WTC11 (cell line): ENCODE measurements around the gene CLEC2L. TPM values are rescaled to one million over a fixed set of nuclear protein-coding genes. Genes with fewer than 3 reads are reported as not detected.
"Not testable (repeated sequence)": the region's sequence is repeated elsewhere in the genome, so short reads cannot be mapped to it uniquely, and the experiment has no call there.

Experiments
- ATAC-seq: fragments of 200-7000 bp; cut with Tn5 transposase; 2 replicates; pipeline ENCODE4 v1.10.0; 2021; ENCODE audit warnings: mild to moderate bottlenecking, moderate library complexity
- CTCF ChIA-PET: fragments of 300-600 bp; sonication (Branson Sonifier 250); formaldehyde crosslinking; loops from one replicate; lab custom pipeline; 2021; ENCODE audit warnings: antibody characterized with exemption; lab: Charles Lee
- POLR2A ChIA-PET: fragments of 350-600 bp; sonication (Branson Sonifier 250); formaldehyde crosslinking; loops from one replicate; lab custom pipeline; 2021; ENCODE audit warnings: antibody characterized with exemption; lab: Charles Lee
- DNase-seq: peaks from one replicate; pipeline ENCODE4 v3.0.0; 2021; ENCODE audit warnings: low spot score
- H3K27ac Mint-ChIP-seq: 2 replicates; pipeline ENCODE4 v1.8.0; 2021; ENCODE audit warnings: mixed read lengths
- H3K27me3 Mint-ChIP-seq: 2 replicates; pipeline ENCODE4 v1.8.0; 2021; ENCODE audit warnings: low read depth, mild to moderate bottlenecking, moderate library complexity, mixed read lengths
- H3K36me3 Mint-ChIP-seq: 2 replicates; pipeline ENCODE4 v1.8.0; 2021; ENCODE audit warnings: mixed read lengths
- H3K4me1 Mint-ChIP-seq: 2 replicates; pipeline ENCODE4 v1.8.0; 2022; ENCODE audit warnings: mixed read lengths
- H3K4me3 Mint-ChIP-seq: 2 replicates; pipeline ENCODE4 v1.8.0; 2021; ENCODE audit warnings: mild to moderate bottlenecking, moderate library complexity, mixed read lengths
- H3K9me3 Mint-ChIP-seq: 2 replicates; pipeline ENCODE4 v1.8.0; 2021; ENCODE audit warnings: mixed read lengths
- ATF2 ChIP-seq: sonication (generic); formaldehyde crosslinking; IDR thresholded peaks from 2 replicates; pipeline ENCODE4 v1.8.1; 2022; ENCODE audit warnings: low read depth, missing genetic modification reagents, borderline replicate concordance
- CTCF ChIP-seq: fragments of 200-600 bp; IDR thresholded peaks from 2 replicates; pipeline ENCODE4 v1.8.0; 2022; ENCODE audit warnings: antibody characterized with exemption
- EMX1 ChIP-seq: fragments of 250-450 bp; sonication (Bioruptor Pico); IDR thresholded peaks from 2 replicates; pipeline ENCODE4 v1.8.0; 2021; ENCODE audit warnings: mild to moderate bottlenecking
- ZNF425 ChIP-seq: fragments of 250-450 bp; sonication (Bioruptor Pico); conservative IDR thresholded peaks from 2 replicates; pipeline ENCODE4 v1.9.0; 2021; ENCODE audit warnings: mild to moderate bottlenecking
- ZNF532 ChIP-seq: fragments of 250-450 bp; sonication (Bioruptor Pico); IDR thresholded peaks from 2 replicates; pipeline ENCODE4 v1.9.0; 2021; ENCODE audit warnings: mild to moderate bottlenecking, borderline replicate concordance
- ZSCAN18 ChIP-seq: fragments of 250-450 bp; sonication (Bioruptor Pico); IDR thresholded peaks from 2 replicates; pipeline ENCODE4 v2.1.2; 2022; ENCODE audit warnings: mild to moderate bottlenecking, moderate library complexity
- total RNA-seq: library from RNA; stranded (reverse); gene quantifications from 3 replicates; pipeline ENCODE4 v1.2.3, GENCODE V29; 2021

Gene CLEC2L
- total RNA-seq, 1 experiment from 2014 or later: 0.13 TPM

GRCh38 chr7:139548302-139549028 lies 25.0 kb downstream of the CLEC2L start:
- H3K4me3 Mint-ChIP-seq: no peak overlapping the region
- ATAC-seq (no peak), DNase-seq (no peak)
- TF ChIP-seq ATF2 (CRISPR knock-in tag) (no peak), ZNF425 (CRISPR knock-in tag) (no peak)
- H3K36me3 Mint-ChIP-seq: no peaks in the 10 kb centered on the region
- peaks cover 13% of the 10 kb centered on the region for H3K9me3 Mint-ChIP-seq
- POLR2A ChIA-PET: no interaction called here
- H3K27me3 Mint-ChIP-seq: no peaks in the 10 kb centered on the region
- no peak overlapping the region for H3K27ac Mint-ChIP-seq
- CTCF ChIA-PET: interaction anchor here (1.0 to 2.0 kb wide), 5 partner anchors 10 to 114 kb away, joined by 3 to 9 read pairs (median 3); no protein-coding TSS in a partner anchor
- H3K4me1 Mint-ChIP-seq: peaks cover 4% of the 10 kb centered on the region

DNA sequence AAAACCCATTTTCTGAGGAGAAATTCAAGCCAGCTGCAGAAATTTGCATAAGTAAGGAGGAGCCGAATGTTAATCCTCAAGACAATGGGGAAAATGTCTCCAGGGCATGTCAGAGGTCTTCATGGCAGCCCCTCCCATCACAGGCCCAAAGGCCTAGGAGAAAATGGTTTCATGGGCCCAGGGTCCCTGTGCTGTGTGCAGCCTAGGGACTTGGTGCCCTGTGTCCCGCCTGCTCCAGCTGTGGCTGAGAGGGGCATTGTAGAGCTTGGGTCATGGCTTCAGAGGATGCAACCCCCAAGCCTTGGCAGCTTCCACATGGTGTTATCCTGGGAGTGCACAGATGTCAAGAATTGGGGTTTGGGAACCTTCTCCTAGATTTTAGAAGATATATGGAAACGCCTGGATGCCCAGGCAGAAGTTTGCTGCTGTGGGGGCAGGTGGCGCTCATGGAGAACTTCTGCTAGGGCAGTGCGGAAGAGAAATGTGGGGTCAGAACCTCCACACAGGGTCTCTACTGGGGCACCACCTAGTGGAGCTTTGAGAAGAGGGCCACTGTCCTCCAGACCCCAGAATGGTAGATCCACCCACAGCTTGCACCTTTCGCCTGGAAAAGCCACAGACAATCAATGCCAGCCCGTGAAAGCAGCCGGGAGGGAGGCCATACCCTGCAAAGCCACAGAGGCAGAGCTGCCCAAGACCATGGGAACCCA lies 30.7 kb downstream of the CLEC2L start:
- CTCF ChIA-PET: interaction anchor here (0.5 to 3.8 kb wide), 24 partner anchors 10 to 1082 kb away, joined by 3 to 25 read pairs (median 4); partner anchors contain the start of gene KLRG2
- POLR2A ChIA-PET: interaction anchor here (1.1 kb wide), 1 partner anchor 64 kb away, joined by 3 read pairs; no protein-coding TSS in a partner anchor
- TF ChIP-seq CTCF (peak; percentile 14; the same call in 1 of the 2 replicates), ZNF532 (CRISPR knock-in tag) (0 out of 2 replicates have a peak, but pooled peaks have one; percentile 7), ZSCAN18 (CRISPR knock-in tag) (0 out of 2 replicates have a peak, but pooled peaks have one; percentile 20), EMX1 (CRISPR knock-in tag) (0 out of 2 replicates have a peak, but pooled peaks have one; percentile 58)
- not testable (repeated sequence) for H3K4me3 Mint-ChIP-seq, H3K27me3 Mint-ChIP-seq, H3K27ac Mint-ChIP-seq, H3K36me3 Mint-ChIP-seq
- Mint-ChIP-seq H3K4me1 (peaks cover 15% of the 10 kb centered on the region), H3K9me3 (peaks cover 20% of the 10 kb centered on the region)
- ATAC-seq (peak; percentile 81), DNase-seq (peak; percentile 49)
